Peyer's patch (tissue), 4 donors: Measurements from ENCODE around the gene EXTL1.

Experiments used
- CTCF ChIP-seq, 6 experiments: fragments of 450-650 bp in 4 of 6; fragments of 200-600 bp in 2 of 6; sonication (generic) in 1 of 6; IDR thresholded peaks; one replicate each; pipeline ENCODE4 v1.5.1; 2017 to 2019; ENCODE audit warnings: antibody characterized with exemption in 6 of 6, mild to moderate bottlenecking in 3 of 6, moderate library complexity in 1 of 6
- POLR2A ChIP-seq, 2 donors: fragments of 450-650 bp; IDR thresholded peaks; one replicate each; pipeline ENCODE4 v1.5.1; 2017; ENCODE audit warnings: antibody characterized with exemption in 2 of 2, mild to moderate bottlenecking in 2 of 2, moderate library complexity in 2 of 2

- no peak for TF ChIP-seq CTCF (IDR thresholded peaks at IDR 0.05)
- no peak for TF ChIP-seq POLR2A (IDR thresholded peaks at IDR 0.05)
These were observed 42.4 kb upstream of the EXTL1 start for GRCh38 chr1:25979210-25979609.
